Esophagus (tissue), 2 donors: ENCODE data around the gene PALMD. TPM values are rescaled to one million over a fixed set of nuclear protein-coding genes. Genes with fewer than 3 reads are reported as not detected.

Experiments used
- H3K27ac ChIP-seq, 2 donors: one replicate each; pipeline ENCODE4 v1.5.1; 2013; ENCODE audit warnings: low read depth in 2 of 2, mild to moderate bottlenecking in 2 of 2, inconsistent platforms in 1 of 2, low read length in 1 of 2, moderate library complexity in 1 of 2
- H3K27me3 ChIP-seq, 2 donors: one replicate each; pipeline ENCODE4 v1.6.1; 2013; ENCODE audit warnings: low read length in 2 of 2, control low read depth in 1 of 2, mild to moderate bottlenecking in 1 of 2; ENCODE audit not compliant: insufficient read depth in 2 of 2, control insufficient read depth in 1 of 2
- H3K36me3 ChIP-seq, 2 donors: one replicate each; pipeline ENCODE4 v1.6.1; 2013; ENCODE audit warnings: low read length in 1 of 2; ENCODE audit not compliant: control insufficient read depth in 2 of 2, insufficient read depth in 2 of 2
- H3K4me1 ChIP-seq, 2 donors: one replicate each; pipeline ENCODE4 v1.6.1; 2013; ENCODE audit warnings: low read length in 1 of 2; ENCODE audit not compliant: control insufficient read depth in 2 of 2, insufficient read depth in 2 of 2
- H3K4me3 ChIP-seq, 2 donors: one replicate each; pipeline ENCODE4 v1.5.1; 2013; ENCODE audit warnings: low read length in 2 of 2, mild to moderate bottlenecking in 2 of 2, low read depth in 1 of 2, moderate library complexity in 1 of 2
- H3K9me3 ChIP-seq, 2 donors: one replicate each; pipeline ENCODE4 v1.6.1; 2013; ENCODE audit warnings: mild to moderate bottlenecking in 2 of 2, low read depth in 1 of 2, low read length in 1 of 2, moderate library complexity in 1 of 2; ENCODE audit not compliant: control insufficient read depth in 2 of 2, insufficient read depth in 1 of 2
- WGBS, 2 donors: extraction: QIAGEN DNeasy Blood & Tissue Kit; methylation state at CpG; one replicate each; pipeline ENCODE4 v1.1.7; 2013; 5-methylcytosine and 5-hydroxymethylcytosine counted together
- polyA plus RNA-seq, 2 donors: library from polyadenylated mRNA; stranded (reverse); fragments of 200-250 nt; gene quantifications; one replicate each; pipeline ENCODE4 v1.2.3, GENCODE V29; 2013
- donor health status: healthy with polysubstance abuse.
- donor health status: Bipolar disorder and iron deficiency.

PALMD gene
- polyA plus RNA-seq, 2 donors: 18.3 to 35.9 TPM

DNA sequence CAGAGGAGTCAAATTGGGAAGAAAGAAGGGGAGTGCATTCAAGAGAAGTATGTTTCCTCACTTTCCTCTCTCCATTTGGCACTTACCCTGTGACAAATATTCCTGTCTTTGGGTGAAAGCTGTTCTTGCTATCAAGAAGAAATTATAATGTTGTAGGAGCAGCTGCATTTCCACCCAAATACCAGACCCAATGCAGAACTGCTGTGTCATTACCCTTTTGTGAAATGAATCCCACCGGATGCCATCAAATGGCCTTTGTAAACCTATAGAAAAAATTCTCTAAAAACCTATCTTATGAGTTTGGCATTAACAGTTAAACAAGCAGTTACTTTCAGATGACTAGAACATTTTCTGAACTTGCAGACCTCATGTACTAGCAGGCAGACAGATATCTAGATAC, 16.7 kb upstream of the PALMD start:
- 85 to 86% methylated on average over 1 of the region's 1 CpG for WGBS, 2 donors
- Histone ChIP-seq H3K27me3 (no peaks in the 10 kb centered on the region), H3K4me3 (no peak overlapping the region), H3K27ac (no peak overlapping the region), H3K36me3 (no peaks in the 10 kb centered on the region), H3K4me1 (no peaks in the 10 kb centered on the region), H3K9me3 (no peaks in the 10 kb centered on the region)

DNA sequence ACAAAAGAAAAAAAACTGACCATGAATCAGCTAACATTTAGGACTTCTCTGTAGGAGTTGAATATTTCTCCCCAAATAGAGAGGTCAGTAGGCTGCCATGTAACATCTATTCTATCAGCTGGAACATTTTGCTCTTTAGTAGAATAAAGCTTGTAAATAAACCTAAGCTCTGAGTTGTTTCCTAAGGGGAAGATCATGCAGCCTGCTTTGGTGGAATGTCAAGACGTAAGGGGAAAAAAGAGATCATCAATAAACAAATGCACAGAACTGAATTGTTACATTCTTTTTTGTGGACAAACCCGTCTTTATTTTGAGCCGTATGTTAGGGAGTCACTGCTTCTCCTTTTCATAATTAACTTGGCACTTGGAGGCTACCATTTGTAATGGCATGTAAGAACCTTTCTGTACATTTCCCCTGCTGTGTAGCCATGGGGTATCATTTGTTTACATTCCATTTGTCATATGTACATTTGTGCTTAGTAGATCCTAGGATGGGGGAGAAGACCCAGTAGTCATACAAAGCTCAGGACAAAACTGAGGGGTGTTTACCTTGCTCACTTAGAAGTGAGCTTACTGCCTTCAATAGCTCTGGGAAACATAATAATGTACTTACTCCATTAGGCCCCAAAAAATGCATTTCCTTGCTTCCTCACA, 10.8 kb upstream of the PALMD start:
- WGBS, 2 donors: 71 to 76% methylated on average over 3 of the region's 3 CpGs
- Histone ChIP-seq H3K27me3 (no peaks in the 10 kb centered on the region), H3K4me3 (no peak overlapping the region), H3K27ac (no peak overlapping the region), H3K9me3 (no peaks in the 10 kb centered on the region), H3K4me1 (no peaks in the 10 kb centered on the region), H3K36me3 (no peaks in the 10 kb centered on the region)

DNA sequence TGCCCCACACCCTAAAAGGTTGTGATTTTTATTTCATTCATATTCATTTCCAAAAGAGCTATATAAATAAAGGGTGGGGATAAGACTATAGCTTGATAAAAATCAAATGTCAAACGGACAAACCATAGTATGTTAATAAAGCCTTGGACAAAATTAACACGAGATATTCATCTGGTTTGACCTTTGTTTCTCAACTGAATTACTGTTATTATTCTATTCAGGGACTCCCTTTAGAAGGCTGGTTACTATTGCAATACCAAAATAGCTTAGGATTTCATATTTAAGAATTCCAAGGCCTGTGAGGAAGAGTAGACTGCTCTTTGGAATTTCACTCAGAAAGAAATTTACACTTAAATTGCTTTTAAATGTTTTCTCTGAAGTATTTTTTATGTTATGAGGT, 10.2 kb upstream of the PALMD start:
- H3K27me3 ChIP-seq: no peaks in the 10 kb centered on the region
- no peak overlapping the region for H3K27ac ChIP-seq
- 70 to 84% methylated on average over 2 of the region's 2 CpGs for WGBS, 2 donors

DNA sequence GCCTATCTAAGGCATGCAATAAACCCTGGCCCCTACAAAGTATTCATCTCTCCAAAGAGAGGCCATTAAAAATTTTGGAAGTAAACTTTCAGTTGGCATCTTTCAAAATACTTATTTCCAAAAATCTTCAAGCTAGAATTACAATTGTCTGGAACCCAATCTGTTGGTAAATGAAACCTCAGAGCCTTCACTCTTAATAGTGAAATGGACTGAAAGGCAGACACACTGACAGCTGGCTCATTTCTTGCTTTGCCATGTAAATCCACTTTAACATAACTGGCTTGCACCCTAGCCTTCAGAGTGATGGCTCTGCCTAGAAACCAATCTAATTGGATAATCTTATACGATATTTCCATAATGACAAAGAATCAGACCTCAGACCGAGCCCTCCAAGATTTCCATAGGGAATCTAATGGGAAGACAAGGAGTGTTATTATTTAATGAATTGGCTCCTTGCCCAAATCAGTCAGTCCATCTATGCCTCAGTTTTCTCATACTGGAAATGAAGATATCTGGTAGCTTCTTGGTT, 9.2 kb upstream of the PALMD start:
- no peaks in the 10 kb centered on the region for H3K4me1 ChIP-seq
- no peak overlapping the region for H3K27ac ChIP-seq
- H3K4me3 ChIP-seq: no peak overlapping the region
- no peaks in the 10 kb centered on the region for H3K27me3 ChIP-seq
- 71 to 73% methylated on average over 2 of the region's 2 CpGs for WGBS, 2 donors
- no peaks in the 10 kb centered on the region for H3K36me3 ChIP-seq
- no peaks in the 10 kb centered on the region for H3K9me3 ChIP-seq

More for the DNA sequence above, 10.2 kb upstream of the PALMD start:
- Histone ChIP-seq H3K4me1 (no peaks in the 10 kb centered on the region), H3K9me3 (no peaks in the 10 kb centered on the region), H3K4me3 (no peak overlapping the region), H3K36me3 (no peaks in the 10 kb centered on the region)

DNA sequence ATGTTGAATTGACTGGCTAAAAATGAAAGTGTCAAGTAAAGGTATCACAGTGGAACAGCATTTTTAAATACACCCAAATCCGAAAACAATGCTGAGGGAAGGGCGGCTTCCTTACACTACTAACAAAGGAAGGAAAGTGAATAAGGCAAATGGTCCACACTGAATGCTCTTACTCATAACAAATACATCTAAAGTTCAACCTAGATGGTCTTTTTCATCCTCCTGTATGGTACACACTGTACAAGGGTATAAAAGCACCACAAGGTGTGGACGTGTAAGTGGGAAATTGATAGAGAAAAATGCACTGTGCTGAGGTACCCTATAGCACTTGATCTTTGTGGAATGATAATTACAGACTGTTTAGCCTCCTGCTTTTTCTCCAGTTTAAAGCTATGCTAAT, 7.1 kb upstream of the PALMD start:
- 69 to 79% methylated on average over 3 of the region's 3 CpGs for WGBS, 2 donors
- Histone ChIP-seq H3K36me3 (no peaks in the 10 kb centered on the region), H3K27ac (no peak overlapping the region), H3K4me3 (no peak overlapping the region), H3K27me3 (no peaks in the 10 kb centered on the region), H3K4me1 (no peaks in the 10 kb centered on the region), H3K9me3 (no peaks in the 10 kb centered on the region)

DNA sequence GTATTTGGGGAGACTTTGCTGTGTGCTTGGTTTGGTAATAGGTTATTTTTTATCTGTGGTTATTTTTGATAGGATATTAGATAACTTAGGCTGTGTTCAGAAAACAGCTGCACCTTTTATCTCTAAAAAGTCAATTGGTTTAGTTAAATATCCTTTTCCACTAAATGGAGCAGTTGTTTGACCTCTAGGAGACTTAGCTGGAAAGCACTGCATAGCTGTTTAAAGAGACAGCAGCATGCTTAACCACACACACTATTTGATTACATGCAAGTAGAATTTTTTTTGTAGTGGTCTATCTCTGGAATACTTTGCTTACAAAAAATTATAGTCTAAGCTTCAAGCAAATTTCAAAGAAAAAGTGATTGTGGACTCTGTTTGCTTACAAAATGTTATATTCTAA, 6.5 kb upstream of the PALMD start:
- H3K27me3 ChIP-seq: no peaks in the 10 kb centered on the region
- no peak overlapping the region for H3K4me3 ChIP-seq
- H3K4me1 ChIP-seq: no peaks in the 10 kb centered on the region
- no peaks in the 10 kb centered on the region for H3K36me3 ChIP-seq
- H3K9me3 ChIP-seq: no peaks in the 10 kb centered on the region
- no peak overlapping the region for H3K27ac ChIP-seq

DNA sequence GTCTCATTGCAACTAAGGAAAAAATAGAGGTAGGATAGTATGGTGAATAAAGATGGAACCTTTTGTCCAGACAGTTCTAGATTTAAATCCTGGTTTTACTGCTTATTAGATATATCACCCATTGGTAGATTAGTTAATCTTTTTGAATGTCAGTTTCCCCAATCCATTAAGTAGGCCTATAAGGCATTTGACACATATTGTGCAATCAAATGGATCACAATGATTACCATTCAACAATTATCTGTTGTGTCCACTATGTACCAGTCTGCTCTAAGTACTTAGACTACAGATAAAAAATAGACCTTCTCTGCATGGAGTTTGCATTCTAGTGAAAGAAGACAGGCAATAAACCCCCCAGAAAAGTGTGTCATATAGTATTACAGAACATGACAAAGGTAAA, 6.0 kb upstream of the PALMD start:
- Histone ChIP-seq H3K9me3 (no peaks in the 10 kb centered on the region), H3K36me3 (no peaks in the 10 kb centered on the region), H3K4me1 (peaks cover 0 to 3% of the 10 kb centered on the region in 2 donors), H3K27me3 (no peaks in the 10 kb centered on the region), H3K27ac (no peak overlapping the region), H3K4me3 (no peak overlapping the region)

DNA sequence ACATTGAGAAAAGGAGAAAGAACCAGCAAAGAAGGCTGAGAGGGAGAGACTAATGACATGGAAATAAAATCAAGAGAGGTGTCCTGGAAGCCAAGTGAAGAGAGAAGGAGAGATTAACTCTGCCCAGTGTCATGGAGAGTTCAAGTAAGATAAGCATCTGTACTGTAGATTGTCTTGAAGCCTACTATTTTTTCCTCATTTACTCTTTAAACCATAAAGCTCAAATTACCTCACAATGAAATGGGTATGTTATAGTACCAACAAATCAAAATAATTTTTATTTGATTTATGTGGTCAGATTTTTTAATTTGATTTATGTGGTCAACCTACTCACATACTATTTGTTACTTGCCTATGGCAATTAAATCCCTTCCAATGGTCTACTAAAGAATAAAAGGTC, 5.2 kb upstream of the PALMD start:
- Histone ChIP-seq H3K27ac (no peak overlapping the region), H3K4me3 (no peak overlapping the region), H3K36me3 (no peaks in the 10 kb centered on the region), H3K9me3 (no peaks in the 10 kb centered on the region), H3K4me1 (peaks cover 0 to 3% of the 10 kb centered on the region in 2 donors), H3K27me3 (no peaks in the 10 kb centered on the region)

DNA sequence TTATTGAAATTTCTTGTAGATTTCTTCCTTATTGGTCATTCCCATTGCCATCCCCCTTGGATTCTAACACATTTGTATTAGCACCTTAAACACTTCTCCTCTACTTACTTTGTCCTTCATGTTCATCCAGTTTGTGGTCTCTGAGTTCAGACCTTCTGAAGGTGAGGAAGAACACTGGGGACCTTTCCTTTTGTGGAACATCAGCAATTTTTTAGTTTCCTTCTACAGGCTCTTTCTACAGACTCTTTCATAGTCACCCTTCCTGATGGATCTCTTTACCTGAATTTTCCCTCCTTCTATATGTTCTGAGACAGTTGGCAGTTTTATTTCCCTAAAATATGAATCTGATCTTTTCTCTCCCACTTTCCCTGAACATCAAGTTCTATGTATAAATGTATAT, 4.4 kb upstream of the PALMD start:
- no peaks in the 10 kb centered on the region for H3K27me3 ChIP-seq
- H3K9me3 ChIP-seq: no peaks in the 10 kb centered on the region
- H3K4me1 ChIP-seq: peaks cover 0 to 3% of the 10 kb centered on the region in 2 donors
- H3K36me3 ChIP-seq: no peaks in the 10 kb centered on the region
- H3K27ac ChIP-seq: no peak overlapping the region
- no peak overlapping the region for H3K4me3 ChIP-seq

DNA sequence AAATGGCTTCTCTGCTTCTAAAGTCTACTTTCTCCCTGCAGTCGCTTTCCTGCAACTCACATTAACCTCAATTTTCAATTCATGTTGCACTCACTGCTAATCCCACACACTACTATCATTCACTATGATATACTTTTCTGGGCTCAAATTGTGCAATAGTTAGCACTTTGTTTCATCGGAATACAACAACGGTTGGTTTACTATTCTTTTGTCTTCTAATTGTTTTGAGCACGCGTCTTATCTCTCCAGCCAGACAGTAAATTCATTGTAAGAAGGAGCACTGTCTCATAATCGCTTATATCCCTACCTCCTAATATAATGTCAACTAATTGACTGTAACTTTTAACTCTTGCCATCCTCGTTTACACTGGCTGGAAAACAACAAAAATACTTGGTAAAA, 3.9 kb upstream of the PALMD start:
- no peak overlapping the region for H3K27ac ChIP-seq
- no peaks in the 10 kb centered on the region for H3K27me3 ChIP-seq
- peaks cover 0 to 3% of the 10 kb centered on the region in 2 donors for H3K4me1 ChIP-seq
- no peaks in the 10 kb centered on the region for H3K9me3 ChIP-seq
- H3K36me3 ChIP-seq: no peaks in the 10 kb centered on the region
- WGBS, 2 donors: 78 to 84% methylated on average over 7 of the region's 7 CpGs
- H3K4me3 ChIP-seq: no peak overlapping the region
